Activated CD4-positive, alpha-beta T cell treated with anti-CD3 and anti-CD28 coated beads, Interleukin-2, amount 10 ng/mL, durations not matched to agents 7 days and 5 days (primary cell): ENCODE results near the gene CYB5D1. TPM values are rescaled to one million over a fixed set of nuclear protein-coding genes. Genes with fewer than 3 reads are reported as not detected.

Experiments used
- CTCF ChIA-PET: fragments of 350-600 bp; sonication (Branson Sonifier 250); formaldehyde crosslinking; loops from one replicate; lab custom pipeline; 2021; ENCODE audit warnings: antibody characterized with exemption; lab: Charles Lee
- POLR2A ChIA-PET: fragments of 350-600 bp; sonication (Branson Sonifier 250); formaldehyde crosslinking; loops from one replicate; lab custom pipeline; 2021; ENCODE audit warnings: antibody characterized with exemption; lab: Charles Lee
- DNase-seq: peaks from one replicate; pipeline ENCODE4 v3.0.0-alpha.2; 2020
- H3K27ac Mint-ChIP-seq: one replicate; pipeline ENCODE4 v1.8.0; 2021; ENCODE audit warnings: mild to moderate bottlenecking, moderate library complexity, mixed read lengths
- H3K27me3 Mint-ChIP-seq: one replicate; pipeline ENCODE4 v1.8.0; 2021; ENCODE audit warnings: mixed read lengths
- H3K36me3 Mint-ChIP-seq: one replicate; pipeline ENCODE4 v1.8.0; 2021; ENCODE audit warnings: low read depth, mixed read lengths
- H3K4me1 Mint-ChIP-seq: one replicate; pipeline ENCODE4 v1.8.0; 2021; ENCODE audit warnings: mixed read lengths
- H3K4me3 Mint-ChIP-seq: one replicate; pipeline ENCODE4 v1.8.0; 2021; ENCODE audit warnings: mild to moderate bottlenecking, moderate library complexity, mixed read lengths
- H3K9me3 Mint-ChIP-seq: one replicate; pipeline ENCODE4 v1.8.0; 2021; ENCODE audit warnings: mixed read lengths
- total RNA-seq, 2 experiments: library from RNA; stranded (reverse); gene quantifications; one replicate each; pipeline ENCODE4 v1.2.3, GENCODE V29; 2021

CYB5D1 gene
- total RNA-seq, 2 experiments from 2014 or later: 8.2 to 9.0 TPM

DNA sequence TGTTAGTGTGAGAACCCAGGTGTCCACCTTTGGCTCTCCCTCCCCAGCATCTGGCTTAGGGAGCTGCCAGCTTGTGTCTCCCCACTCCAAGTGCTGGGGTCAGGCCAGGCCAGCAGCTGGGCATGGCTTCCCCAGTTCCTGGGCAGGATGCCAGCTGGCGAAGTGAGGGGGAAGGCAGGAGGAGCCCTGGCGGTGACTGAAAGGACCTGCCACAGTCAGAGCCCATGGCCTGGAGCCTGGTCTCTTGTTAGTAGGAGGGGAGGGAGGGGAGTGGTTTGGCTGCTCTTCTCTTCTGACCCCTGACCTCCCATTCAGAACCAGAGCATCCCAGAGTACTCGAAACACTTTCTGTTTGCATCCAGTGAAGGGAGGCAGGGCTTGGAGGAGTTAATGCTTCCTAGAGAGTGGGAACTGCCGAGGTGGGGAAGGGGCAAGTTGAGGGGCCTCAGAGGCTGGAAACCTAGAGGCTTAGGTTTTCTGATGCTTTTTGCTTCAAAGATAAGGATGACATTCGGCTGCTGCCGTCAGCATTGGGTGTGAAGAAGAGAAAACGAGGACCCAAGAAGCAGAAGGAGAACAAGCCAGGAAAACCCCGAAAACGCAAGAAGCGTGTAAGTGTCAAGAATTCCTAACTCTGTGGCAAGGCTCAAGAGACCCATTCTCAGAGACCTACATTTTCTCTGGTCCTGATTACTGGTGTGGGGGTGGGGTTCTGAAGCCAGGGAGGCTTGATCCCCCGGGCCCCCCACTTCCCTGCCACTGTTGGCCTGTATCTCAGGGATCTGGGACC lies 31.6 kb downstream of the CYB5D1 start:
- H3K4me1 Mint-ChIP-seq: peaks cover 16% of the 10 kb centered on the region
- no peaks in the 10 kb centered on the region for H3K27me3 Mint-ChIP-seq
- ChIA-PET POLR2A (no interaction called here), CTCF (no interaction called here)
- no peak overlapping the region for H3K27ac Mint-ChIP-seq
- peak; percentile 27 for DNase-seq
- H3K9me3 Mint-ChIP-seq: no peaks in the 10 kb centered on the region
- H3K36me3 Mint-ChIP-seq: peaks cover 41% of the 10 kb centered on the region
- H3K4me3 Mint-ChIP-seq: no peak overlapping the region

GRCh38 chr17:7893187-7893880 lies 35.5 kb downstream of the CYB5D1 start:
- Mint-ChIP-seq H3K9me3 (no peaks in the 10 kb centered on the region), H3K27me3 (no peaks in the 10 kb centered on the region), H3K36me3 (peaks cover 74% of the 10 kb centered on the region), H3K4me1 (peaks cover 28% of the 10 kb centered on the region), H3K4me3 (no peak overlapping the region), H3K27ac (no peak overlapping the region)
- ChIA-PET CTCF (no interaction called here), POLR2A (no interaction called here)
- DNase-seq: no peak

DNA sequence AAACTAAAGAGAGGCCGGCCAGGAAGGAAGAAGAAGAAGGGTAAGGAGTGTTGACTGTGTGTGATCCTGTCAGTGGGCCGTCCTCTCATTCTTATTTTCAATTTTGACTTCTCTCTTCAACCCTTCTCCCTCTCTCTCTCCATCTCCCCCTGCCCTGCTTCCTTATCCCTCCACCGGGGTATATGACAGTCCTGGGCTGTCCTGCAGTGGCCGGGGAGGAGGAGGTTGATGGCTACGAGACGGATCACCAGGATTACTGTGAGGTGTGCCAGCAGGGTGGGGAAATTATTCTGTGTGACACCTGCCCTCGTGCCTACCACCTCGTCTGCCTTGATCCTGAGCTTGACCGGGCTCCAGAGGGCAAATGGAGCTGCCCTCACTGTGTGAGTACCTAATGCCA lies 36.4 kb downstream of the CYB5D1 start:
- CTCF ChIA-PET: no interaction called here
- H3K36me3 Mint-ChIP-seq: peaks cover 82% of the 10 kb centered on the region
- no peak for DNase-seq

DNA sequence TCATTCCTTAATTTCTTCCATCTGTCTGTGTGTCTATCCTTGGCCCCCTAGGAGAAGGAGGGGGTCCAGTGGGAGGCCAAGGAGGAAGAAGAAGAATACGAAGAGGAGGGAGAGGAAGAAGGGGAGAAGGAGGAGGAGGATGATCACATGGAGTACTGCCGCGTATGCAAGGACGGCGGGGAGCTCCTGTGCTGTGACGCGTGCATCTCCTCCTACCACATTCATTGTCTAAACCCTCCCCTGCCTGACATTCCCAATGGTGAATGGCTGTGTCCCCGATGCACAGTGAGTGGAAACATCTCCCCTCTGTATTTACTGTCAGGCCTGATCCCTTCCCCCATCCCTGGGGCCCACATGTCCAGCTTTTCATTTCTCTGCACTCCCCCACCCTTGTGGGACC lies 37.1 kb downstream of the CYB5D1 start:
- DNase-seq: no peak
- Mint-ChIP-seq H3K27ac (no peak overlapping the region), H3K36me3 (peaks cover 82% of the 10 kb centered on the region), H3K4me3 (no peak overlapping the region), H3K4me1 (peaks cover 28% of the 10 kb centered on the region), H3K27me3 (no peaks in the 10 kb centered on the region), H3K9me3 (no peaks in the 10 kb centered on the region)
- POLR2A ChIA-PET: no interaction called here
- CTCF ChIA-PET: interaction anchor here (0.5 kb wide), 1 partner anchor 20 kb away, joined by 3 read pairs; no protein-coding TSS in a partner anchor

More for the DNA sequence above, 36.4 kb downstream of the CYB5D1 start:
- H3K4me3 Mint-ChIP-seq: no peak overlapping the region
- no peaks in the 10 kb centered on the region for H3K27me3 Mint-ChIP-seq
- POLR2A ChIA-PET: no interaction called here
- H3K9me3 Mint-ChIP-seq: no peaks in the 10 kb centered on the region
- peaks cover 28% of the 10 kb centered on the region for H3K4me1 Mint-ChIP-seq
- H3K27ac Mint-ChIP-seq: no peak overlapping the region

GRCh38 chr17:7897090-7897489 lies 39.3 kb downstream of the CYB5D1 start:
- Mint-ChIP-seq H3K36me3 (peaks cover 80% of the 10 kb centered on the region), H3K27me3 (no peaks in the 10 kb centered on the region), H3K4me1 (peaks cover 21% of the 10 kb centered on the region), H3K27ac (no peak overlapping the region), H3K4me3 (no peak overlapping the region), H3K9me3 (no peaks in the 10 kb centered on the region)
- ChIA-PET POLR2A (no interaction called here), CTCF (interaction anchor here (1.4 to 2.1 kb wide), 2 partner anchors 10 to 92 kb away, joined by 4 to 6 read pairs; no protein-coding TSS in a partner anchor)
- no peak for DNase-seq

- Mint-ChIP-seq H3K4me3 (no peak overlapping the region), H3K4me1 (peaks cover 21% of the 10 kb centered on the region), H3K27me3 (no peaks in the 10 kb centered on the region), H3K36me3 (peaks cover 82% of the 10 kb centered on the region), H3K9me3 (no peaks in the 10 kb centered on the region), H3K27ac (no peak overlapping the region)
- DNase-seq: no peak
- CTCF ChIA-PET: interaction anchor here (1.0 to 2.1 kb wide), 3 partner anchors 9 to 91 kb away, joined by 4 to 6 read pairs (median 4); no protein-coding TSS in a partner anchor
- POLR2A ChIA-PET: no interaction called here
Observed at GRCh38 chr17:7897773-7898172, 40.0 kb downstream of the CYB5D1 start.

DNA sequence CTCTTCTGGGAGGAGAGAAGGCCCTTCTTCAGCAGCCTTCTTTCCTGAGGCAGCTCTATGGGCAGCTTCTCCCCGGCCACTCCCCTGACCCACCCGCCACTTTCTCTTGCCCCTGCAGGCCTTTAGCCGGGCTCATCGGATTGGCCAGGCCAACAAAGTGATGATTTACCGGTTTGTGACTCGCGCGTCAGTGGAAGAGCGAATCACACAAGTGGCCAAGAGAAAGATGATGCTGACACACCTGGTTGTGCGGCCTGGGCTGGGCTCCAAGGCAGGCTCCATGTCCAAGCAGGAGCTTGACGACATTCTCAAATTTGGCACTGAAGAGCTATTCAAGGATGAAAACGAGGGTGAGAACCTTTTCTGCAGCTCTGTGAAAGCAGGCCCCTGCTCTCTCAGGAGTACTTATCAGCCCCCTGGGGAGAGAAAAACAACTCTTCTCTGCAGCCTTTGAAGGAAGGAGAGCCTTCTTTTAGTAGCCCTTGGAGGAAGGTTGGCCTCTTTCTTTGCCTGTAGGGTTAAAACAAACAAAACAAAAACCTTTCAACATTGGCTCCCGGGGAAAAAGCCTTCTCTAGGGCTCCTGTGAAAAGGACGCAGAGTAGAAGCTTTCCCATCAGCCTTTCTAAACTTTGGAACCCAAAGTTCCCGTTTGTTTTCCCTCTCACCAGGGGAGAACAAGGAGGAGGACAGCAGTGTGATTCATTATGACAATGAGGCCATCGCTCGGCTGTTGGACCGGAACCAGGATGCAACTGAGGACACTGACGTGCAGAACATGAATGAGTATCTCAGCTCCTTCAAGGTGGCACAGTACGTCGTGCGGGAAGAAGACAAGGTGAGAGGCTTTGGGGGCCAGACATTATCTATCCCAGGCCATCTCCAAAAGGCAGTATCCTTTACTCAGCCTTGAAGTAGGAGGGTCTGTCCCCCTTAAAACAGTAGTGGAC lies 45.6 kb downstream of the CYB5D1 start:
- no peak for DNase-seq
- H3K4me1 Mint-ChIP-seq: no peaks in the 10 kb centered on the region
- POLR2A ChIA-PET: no interaction called here
- H3K27ac Mint-ChIP-seq: peak overlapping the region; percentile 39
- no peaks in the 10 kb centered on the region for H3K27me3 Mint-ChIP-seq
- no peaks in the 10 kb centered on the region for H3K9me3 Mint-ChIP-seq
- CTCF ChIA-PET: interaction anchor here (0.9 to 4.3 kb wide), 3 partner anchors 9 to 439 kb away, joined by 3 to 17 read pairs (median 3); no protein-coding TSS in a partner anchor
- H3K4me3 Mint-ChIP-seq: no peak overlapping the region
- peaks cover 75% of the 10 kb centered on the region for H3K36me3 Mint-ChIP-seq

- Mint-ChIP-seq H3K27me3 (no peaks in the 10 kb centered on the region), H3K36me3 (peaks cover 54% of the 10 kb centered on the region), H3K4me1 (peaks cover 14% of the 10 kb centered on the region), H3K9me3 (no peaks in the 10 kb centered on the region), H3K4me3 (no peak overlapping the region), H3K27ac (no peak overlapping the region)
- CTCF ChIA-PET: no interaction called here
- DNase-seq: no peak
- POLR2A ChIA-PET: no interaction called here
Observed at GRCh38 chr17:7909089-7909488, 51.3 kb downstream of the CYB5D1 start.

DNA sequence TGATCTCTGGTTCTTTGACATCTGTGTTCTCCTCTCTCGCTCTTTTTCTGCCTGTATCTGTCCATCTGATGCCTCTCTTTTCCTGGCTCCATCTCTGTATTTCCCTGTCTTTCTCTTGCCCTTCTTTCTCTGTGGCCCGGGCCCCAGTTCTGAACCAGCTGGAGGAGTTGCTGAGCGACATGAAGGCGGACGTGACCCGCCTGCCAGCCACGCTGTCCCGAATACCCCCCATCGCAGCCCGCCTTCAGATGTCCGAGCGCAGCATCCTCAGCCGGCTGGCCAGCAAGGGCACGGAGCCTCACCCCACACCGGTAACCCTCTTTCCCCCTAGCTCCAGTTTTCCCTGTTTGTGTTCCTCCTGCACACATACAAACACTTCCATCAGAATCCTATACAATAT lies 52.5 kb downstream of the CYB5D1 start:
- CTCF ChIA-PET: no interaction called here
- Mint-ChIP-seq H3K27ac (no peak overlapping the region), H3K4me1 (peaks cover 24% of the 10 kb centered on the region), H3K36me3 (peaks cover 44% of the 10 kb centered on the region), H3K27me3 (no peaks in the 10 kb centered on the region), H3K4me3 (no peak overlapping the region), H3K9me3 (no peaks in the 10 kb centered on the region)
- DNase-seq: no peak
- POLR2A ChIA-PET: no interaction called here

DNA sequence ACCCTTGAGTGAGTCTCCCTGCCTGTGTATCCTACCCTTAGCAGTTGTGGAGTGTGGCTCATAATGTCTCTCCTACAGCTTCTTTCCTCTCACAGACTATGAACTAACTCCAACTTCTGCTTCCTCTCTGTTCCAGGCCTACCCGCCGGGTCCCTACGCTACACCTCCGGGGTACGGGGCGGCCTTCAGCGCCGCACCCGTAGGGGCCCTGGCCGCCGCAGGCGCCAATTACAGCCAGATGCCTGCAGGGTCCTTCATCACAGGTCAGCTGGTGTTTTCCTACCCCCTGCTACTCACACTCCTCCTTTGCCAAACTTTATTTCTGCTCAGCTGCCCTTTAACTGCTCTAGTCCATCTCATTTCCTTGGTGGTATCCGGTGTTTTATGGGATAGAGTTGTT lies 52.9 kb downstream of the CYB5D1 start:
- Mint-ChIP-seq H3K27ac (no peak overlapping the region), H3K27me3 (no peaks in the 10 kb centered on the region)

GRCh38 chr17:7911116-7911515 lies 53.3 kb downstream of the CYB5D1 start:
- peaks cover 37% of the 10 kb centered on the region for H3K36me3 Mint-ChIP-seq
- no peaks in the 10 kb centered on the region for H3K9me3 Mint-ChIP-seq
- no peak overlapping the region for H3K27ac Mint-ChIP-seq
- no peak for DNase-seq
- no peaks in the 10 kb centered on the region for H3K27me3 Mint-ChIP-seq
- H3K4me3 Mint-ChIP-seq: no peak overlapping the region
- H3K4me1 Mint-ChIP-seq: peaks cover 28% of the 10 kb centered on the region
- CTCF ChIA-PET: interaction anchor here (1.0 to 3.8 kb wide), 4 partner anchors 8 to 130 kb away, joined by 3 to 17 read pairs (median 9); no protein-coding TSS in a partner anchor
- POLR2A ChIA-PET: no interaction called here

More for the DNA sequence above, 52.9 kb downstream of the CYB5D1 start:
- Mint-ChIP-seq H3K4me3 (no peak overlapping the region), H3K9me3 (no peaks in the 10 kb centered on the region), H3K4me1 (peaks cover 28% of the 10 kb centered on the region), H3K36me3 (peaks cover 39% of the 10 kb centered on the region)
- ChIA-PET CTCF (interaction anchor here (1.0 to 3.8 kb wide), 2 partner anchors 9 kb away, joined by 3 to 17 read pairs; no protein-coding TSS in a partner anchor), POLR2A (no interaction called here)
- DNase-seq: no peak
